ENCODE results near the gene AK5.
A peak's percentile ranks its signal among the peaks of the same experiment; 100 is the strongest.

The AK5 gene

GRCh38 chr1:77461691-77462090 lies 179.9 kb downstream of the AK5 start:
- no peak for DNase-seq

GRCh38 chr1:77463216-77463615 lies 181.4 kb downstream of the AK5 start:
- DNase-seq: no peak

- DNase-seq: no peak
Measured at GRCh38 chr1:77465139-77465538, 183.3 kb downstream of the AK5 start.

GRCh38 chr1:77465922-77466321 lies 184.1 kb downstream of the AK5 start:
- DNase-seq: no peak

- DNase-seq: no peak
Measured at GRCh38 chr1:77467021-77467595, 185.3 kb downstream of the AK5 start.

- DNase-seq: no peak
Measured at GRCh38 chr1:77467741-77468140, 185.9 kb downstream of the AK5 start.

- DNase-seq: no peak
Measured at GRCh38 chr1:77468257-77468948, 186.6 kb downstream of the AK5 start.

GRCh38 chr1:77468949-77469710 lies 187.3 kb downstream of the AK5 start:
- DNase-seq: no peak

GRCh38 chr1:77471691-77472090 lies 189.9 kb downstream of the AK5 start:
- DNase-seq: no peak

- no peak for DNase-seq
Measured at GRCh38 chr1:77473690-77474089, 191.9 kb downstream of the AK5 start.

GRCh38 chr1:77475641-77476040 lies 193.8 kb downstream of the AK5 start:
- peak; percentile 35 for DNase-seq

- no peak for DNase-seq
Measured at GRCh38 chr1:77476475-77476874, 194.7 kb downstream of the AK5 start.

- no peak for DNase-seq
Measured at GRCh38 chr1:77484334-77484733, 202.5 kb downstream of the AK5 start.

GRCh38 chr1:77484926-77485325 lies 203.1 kb downstream of the AK5 start:
- DNase-seq: no peak

GRCh38 chr1:77487631-77488030 lies 205.8 kb downstream of the AK5 start:
- DNase-seq: no peak

GRCh38 chr1:77489910-77490309 lies 208.1 kb downstream of the AK5 start:
- DNase-seq: no peak

GRCh38 chr1:77494026-77494425 lies 212.2 kb downstream of the AK5 start:
- no peak for DNase-seq

GRCh38 chr1:77498918-77499317 lies 217.1 kb downstream of the AK5 start:
- DNase-seq: no peak

- no peak for DNase-seq
Measured at GRCh38 chr1:77499466-77499865, 217.6 kb downstream of the AK5 start.

GRCh38 chr1:77504986-77505385 lies 223.2 kb downstream of the AK5 start:
- DNase-seq: peak; percentile 88

- DNase-seq: no peak
Measured at GRCh38 chr1:77506771-77507170, 225.0 kb downstream of the AK5 start.

- DNase-seq: no peak
Measured at GRCh38 chr1:77509051-77509492, 227.3 kb downstream of the AK5 start.

- DNase-seq: no peak
Measured at GRCh38 chr1:77509898-77510297, 228.1 kb downstream of the AK5 start.

GRCh38 chr1:77511440-77511840 lies 229.6 kb downstream of the AK5 start:
- no peak for DNase-seq
